ENCODE data around the gene ST8SIA6.
A peak's percentile ranks its signal among the peaks of the same experiment; 100 is the strongest.
"Not testable (repeated sequence)": the region's sequence is repeated elsewhere in the genome, so short reads cannot be mapped to it uniquely, and the experiment has no call there.

ST8SIA6 gene

DNA sequence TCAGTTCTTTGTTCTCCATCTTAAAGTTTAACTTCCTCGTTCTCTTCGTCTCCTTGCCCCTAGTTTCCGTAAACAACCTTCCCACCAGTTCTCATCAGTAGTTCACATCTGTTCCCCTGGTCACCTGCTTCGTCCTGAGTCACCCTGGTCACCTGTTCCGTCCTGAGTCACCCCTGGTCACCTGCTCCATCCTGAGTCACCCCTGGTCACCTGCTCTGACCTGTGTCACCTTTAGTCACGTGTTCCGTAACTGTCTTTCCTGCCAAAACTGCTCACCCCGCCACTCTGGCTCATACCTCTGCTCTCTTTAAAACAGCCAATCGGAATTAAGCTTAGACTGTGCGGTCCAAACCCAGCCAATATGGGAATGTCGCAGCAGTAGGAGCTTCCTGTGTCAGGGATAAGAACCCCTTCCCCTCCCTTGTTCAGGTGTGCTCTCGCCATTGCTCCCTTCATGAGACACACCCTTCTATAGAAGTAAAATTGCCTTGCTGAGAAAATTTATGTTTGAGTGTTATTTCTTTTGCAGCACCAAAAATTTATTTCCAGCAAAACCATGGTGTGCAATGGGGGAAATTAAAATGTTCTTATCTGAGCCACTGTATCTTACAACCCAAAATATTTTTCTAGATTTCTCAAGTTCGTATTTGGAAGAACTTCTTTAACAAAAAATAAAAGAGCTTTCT, 114.1 kb downstream of the ST8SIA6 start:
- DNase-seq: no peak

DNA sequence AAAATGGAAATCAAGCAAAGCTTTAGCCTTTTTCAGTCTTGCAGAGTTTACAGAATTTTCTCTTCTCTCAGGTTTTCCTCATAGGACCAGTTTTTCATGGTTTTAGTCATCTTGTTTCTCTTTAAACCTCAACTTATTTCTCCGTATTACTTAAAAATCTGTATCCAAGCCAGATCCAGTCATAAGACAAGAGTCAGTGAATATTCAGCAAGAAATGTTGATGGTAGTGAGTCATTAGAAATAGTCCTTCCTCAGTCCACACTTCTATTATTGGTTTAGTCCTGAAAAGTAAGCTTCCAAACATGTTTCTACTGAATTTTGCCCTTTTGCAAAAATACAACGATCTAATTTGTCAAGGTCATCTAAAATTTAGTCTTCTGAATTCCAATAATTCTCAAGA, 119.3 kb downstream of the ST8SIA6 start:
- no peak for DNase-seq

DNA sequence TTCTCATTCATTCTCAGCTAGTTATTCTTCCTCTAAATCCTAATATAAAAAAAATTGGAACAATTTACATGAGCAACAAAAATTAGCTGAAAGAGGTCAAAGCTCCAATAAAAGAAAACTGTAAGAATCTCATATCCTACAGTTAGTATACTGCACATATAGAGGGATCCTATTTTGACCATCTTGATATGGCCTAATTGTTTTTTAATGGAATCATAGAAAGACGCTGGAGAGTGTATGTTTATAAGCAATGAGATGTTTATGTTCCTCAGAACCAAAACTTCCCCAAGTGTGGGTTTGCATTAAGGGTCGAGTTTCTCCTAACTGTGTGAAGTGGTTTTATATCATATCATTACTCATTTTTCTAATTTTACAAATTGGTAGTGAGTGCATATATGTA, 123.9 kb downstream of the ST8SIA6 start:
- no peak for DNase-seq

DNA sequence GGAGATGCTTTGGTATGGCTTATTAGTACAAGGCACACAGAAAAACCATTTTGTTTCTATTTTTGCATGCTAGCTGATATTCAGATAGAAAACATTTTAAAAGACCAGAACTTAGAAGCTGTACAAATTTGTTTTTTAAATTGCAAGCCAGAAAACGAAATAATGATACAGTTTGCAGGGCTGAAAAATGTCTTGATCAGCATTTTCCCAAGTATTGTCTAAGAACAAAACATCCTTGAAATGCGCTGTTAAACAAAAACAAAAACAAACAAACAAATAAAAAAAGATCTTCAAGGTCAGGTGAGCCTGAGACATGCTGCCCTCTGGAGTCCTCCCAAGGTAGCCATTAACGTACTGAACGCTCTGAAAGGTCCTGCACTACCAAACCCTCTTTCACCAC, 128.0 kb downstream of the ST8SIA6 start:
- no peak for DNase-seq

DNA sequence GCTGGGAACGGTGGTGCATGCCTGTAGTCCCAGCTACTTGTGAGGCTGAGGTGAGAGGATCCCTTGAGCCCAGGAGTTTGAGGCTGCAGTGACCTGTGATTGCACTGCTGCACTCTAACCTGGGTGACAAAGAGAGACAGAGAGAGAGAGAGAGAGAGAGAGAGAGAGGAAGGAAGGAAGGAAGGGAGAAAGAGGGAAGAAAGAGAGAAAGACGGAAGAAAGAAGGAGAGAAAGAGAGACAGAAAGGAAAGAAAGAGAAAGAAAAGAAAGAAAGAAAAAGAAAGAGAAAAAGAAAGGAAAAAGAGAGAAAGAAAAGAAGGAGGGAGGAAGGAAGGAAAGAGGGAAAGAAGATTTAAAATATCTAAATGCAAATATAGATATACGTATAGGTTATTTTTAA, 132.4 kb downstream of the ST8SIA6 start:
- DNase-seq: not testable (repeated sequence)

DNA sequence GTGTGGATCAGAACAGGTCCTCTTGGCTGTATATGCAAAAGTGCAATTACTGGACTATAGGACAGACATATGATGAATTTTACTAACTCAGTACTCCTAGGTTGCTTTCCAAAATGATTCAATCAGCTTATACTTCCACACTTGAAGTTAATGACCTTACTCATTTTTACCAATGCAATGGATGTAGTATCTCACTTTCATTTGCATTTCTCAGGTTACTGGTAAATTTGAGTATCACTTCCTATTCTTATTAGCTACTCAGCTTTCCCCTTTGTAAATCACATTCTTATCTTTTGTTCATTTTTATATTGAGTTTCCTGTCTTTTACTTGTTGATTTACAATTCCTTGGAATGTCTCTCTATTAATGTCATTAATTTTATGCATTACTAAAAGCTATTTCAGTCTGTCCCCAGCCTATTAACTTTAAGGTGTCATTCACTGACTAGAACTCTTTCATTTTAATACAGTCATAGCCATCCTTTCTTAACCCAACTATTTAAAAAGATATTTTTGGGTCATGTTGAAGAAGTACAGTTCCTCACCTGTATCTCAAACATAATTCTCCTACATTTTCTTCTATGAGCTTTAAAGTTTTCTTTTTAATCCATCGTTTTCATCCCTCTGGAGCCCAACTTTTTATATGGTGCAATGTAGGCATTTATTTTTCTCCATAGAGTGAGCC, 137.8 kb downstream of the ST8SIA6 start:
- no peak for DNase-seq

DNA sequence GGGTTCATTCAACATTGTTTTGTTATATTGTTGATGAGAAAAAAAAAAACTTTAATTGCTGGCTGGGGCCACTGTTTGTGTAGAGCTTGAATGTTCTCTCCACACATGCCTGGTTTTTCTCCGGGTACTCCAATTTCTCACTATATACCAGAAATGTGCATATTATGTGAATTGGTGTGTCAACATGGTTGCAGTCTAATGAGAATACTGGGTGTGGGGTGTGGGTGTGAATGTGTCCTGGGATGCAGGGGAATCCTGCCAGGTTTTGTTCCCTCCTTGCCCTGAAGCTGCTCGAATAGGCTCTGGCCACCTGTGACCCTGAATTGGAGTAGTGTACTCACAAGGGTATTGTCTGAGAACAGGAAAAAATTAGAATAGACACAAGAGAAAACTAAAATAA, 145.0 kb downstream of the ST8SIA6 start:
- DNase-seq: no peak

DNA sequence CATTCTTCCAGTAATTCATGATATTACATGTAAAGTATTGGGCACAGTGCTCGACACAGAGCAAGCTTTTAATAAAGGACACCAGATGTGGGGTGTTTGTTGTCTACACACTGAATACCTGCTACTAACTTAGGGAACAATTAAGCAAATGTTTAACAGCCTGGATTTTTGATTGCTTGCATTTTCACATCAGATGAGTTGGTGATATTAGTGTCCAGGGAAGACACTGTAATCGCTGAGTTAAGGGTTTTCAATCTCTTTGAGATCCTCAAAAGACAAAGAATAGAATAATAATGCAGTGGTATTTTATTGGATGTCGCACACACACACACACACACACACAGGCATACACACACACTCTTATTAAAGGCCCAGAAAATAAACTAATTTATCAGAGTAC, 147.3 kb downstream of the ST8SIA6 start:
- DNase-seq: no peak

DNA sequence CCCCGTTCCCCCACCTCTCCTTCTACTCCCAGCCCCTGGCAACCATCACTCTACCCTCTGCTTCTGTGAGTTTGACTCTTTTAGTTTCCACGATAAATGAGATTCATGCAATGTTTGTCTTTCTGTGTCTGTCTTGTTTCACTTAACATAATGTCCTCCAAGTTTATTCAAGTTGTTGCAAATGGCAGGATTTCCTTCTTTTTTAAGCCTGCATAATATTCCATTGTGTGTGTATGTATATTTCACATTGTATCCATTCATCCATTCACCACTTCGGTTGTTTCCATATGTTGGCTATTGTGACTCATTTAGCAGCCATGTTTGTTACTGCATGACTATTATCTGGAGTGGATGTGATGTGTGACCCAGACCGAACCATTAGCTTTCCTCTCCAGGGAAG, 162.0 kb downstream of the ST8SIA6 start:
- no peak for DNase-seq

DNA sequence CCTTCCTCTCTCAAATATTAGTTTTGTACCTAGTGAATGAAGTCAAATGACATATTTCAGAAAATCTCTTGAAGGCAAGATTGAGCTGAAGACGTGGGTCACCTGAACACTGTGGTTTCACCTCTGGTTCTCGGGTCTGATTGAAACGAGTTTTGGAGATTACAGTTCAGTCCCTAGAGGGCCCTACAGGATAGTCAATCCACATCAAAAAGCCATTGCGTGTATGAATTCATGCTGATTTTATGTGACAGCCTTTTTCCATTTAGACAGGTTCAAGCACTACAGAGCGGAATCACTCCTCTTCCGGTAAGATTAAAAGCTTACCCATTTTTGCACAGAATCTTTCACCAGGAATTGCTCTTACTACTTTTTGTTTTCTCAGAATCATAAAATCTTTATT, 164.2 kb downstream of the ST8SIA6 start:
- peak; percentile 1 to 31 for DNase-seq

DNA sequence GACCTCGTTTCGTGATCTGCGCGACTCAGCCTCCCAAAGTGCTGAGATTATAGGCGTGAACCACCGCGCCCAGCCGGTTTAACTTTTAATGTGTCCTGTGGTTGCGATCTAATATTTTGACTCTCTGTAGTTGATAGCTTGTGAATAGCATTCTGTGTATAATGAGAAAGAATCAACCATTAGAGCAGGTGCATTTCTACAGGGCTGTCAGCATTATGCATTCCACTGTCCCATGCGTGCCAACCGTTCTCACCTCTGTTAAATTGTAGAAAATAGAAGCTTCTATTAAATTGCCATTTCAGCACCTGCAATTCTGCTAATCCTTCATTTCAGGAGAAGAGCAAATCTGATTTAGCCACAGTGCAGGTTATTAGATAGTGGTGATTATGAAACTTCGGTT, 164.6 kb downstream of the ST8SIA6 start:
- DNase-seq: no peak

DNA sequence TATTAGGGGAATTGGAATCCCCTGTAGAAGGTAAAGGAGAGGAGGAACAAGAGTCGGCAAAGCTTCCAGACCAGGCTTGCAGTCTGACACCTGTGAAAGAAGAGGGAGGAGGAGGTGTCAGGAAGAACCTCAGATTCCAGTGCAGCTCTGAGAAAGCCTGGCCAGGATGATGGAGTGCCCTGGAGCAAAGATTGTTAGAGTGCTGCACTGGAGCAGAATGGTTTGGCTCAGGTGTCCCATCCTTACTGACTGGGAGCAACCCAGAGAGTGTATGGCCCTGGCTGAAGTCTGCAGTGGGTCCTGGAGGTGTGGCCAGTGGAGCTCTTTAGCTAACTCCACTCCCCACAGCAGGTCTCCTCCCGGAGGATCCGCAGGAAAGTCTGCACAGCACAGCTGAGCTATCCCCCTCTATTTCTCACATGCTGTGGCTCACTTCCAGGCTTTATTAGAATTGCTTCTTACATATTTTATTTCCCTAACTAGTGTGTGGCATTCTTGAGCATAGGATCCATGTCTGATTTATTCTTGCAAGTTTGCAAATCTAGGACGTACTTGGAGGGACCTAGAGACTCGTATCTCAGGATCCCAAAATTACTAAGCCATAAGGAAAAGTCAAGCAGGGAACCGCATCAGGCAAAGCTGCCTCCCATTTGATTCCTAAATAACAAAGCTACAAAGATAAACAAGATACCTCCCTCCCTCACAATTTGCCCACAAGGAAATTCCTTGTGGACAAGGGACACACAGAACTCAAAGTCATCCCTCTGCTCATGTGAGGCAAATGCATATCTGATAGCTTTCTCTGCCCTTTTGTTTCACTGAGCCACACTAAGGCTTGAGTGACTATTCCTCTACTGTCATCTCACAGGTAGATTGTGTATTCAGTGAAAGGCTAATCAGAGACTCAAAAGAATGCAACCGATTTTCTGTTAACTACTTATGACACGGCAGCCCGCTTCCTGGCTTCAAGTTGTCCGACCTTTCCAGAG, 167.5 kb downstream of the ST8SIA6 start:
- DNase-seq: no peak

DNA sequence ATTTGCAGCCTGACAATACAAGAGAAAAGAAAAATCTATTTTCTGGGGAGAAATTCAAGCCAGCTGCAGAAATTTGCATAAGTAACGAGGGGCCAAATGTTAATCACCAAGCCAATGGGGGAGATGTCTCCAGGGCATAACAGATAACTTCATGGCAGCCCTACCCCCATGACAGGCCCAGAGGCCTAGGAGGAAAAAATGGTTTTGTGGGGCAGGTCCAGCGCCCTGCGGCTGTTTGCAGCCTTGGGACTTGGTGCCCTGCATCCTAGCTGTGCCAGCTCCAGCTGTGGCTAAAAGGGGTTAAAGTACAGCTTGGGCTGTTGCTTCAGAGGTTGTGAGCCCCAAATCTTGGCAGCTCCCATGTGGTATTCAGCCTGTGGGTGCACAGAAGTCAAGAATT, 172.1 kb downstream of the ST8SIA6 start:
- no peak for DNase-seq

DNA sequence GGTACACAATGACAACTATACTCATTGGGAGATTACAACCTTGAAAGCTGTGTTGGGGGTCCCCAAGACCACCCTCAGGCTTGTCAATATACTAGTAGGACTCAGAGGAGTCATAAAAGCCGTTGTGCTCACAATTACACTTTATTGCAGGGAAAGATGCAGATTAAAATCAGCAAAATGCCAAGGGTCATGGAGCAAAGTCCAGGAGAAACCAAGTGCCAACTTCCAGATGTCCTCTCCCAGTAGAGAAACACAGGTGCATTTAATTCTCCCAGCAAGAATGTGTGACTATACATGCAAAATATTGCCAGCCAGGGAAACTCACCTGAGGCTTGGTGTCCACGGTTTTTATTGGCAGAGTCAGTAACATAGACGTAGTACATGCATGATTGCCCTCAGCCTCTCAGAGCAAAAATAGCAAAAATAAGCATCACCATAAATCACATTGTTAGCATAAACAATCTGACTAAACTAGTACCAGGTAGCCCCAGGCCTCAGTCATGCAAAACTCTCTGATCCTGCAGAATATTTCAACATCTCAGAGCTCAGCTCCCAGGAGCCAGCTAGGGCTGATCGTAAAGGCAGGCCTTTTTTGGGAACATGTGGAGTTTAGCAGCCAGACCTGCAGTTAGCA, 175.7 kb downstream of the ST8SIA6 start:
- DNase-seq: no peak

DNA sequence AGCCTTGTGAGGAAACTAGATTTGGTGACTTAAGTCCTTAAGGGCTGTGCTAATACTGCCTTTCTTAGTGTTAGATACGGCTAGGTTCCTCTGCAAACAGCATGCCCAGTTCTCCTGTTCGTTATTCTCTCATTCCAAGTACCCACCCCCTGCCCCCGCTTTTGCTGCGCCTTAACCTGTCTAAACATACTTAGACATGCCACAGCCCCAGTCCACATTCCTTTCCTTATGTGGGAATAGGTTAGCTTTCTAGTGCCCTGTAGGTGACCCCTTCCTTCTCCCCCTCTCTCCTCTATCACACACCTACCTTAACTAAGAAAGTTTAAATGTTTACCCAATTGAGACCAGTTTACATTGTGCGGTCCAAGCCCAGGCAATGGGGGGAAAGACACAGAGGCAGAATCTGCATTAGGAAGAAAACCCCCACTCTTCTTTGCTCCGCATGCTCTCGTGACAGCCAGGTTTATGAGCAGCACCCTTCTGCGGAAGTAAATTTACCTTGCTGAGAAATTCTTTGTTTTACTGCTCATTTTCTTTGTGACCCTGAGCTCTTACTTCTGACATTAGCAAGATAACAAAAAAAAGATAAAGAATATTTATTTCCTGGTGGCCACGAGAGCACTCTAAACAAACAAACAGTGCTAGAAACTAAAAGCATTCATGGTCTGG, 177.5 kb downstream of the ST8SIA6 start:
- DNase-seq: no peak

DNA sequence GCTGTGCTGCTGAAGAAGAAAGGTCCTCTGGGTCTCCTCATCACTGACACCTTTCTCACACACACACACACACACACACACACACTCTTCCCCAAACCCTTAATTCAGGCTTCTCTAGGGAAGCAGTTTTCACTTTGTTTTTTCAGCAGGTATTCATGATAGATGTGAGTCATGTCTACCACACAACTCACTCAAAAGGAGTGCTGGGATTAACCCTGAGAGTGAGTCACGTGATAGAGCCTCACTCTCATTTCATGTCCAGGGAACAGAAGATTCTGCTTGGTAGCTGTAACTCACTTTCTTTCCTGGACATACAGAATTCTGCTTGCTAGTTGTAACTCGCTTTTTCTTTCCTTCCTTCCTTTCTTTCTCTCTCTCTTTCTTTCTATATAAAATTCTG, 181.0 kb downstream of the ST8SIA6 start:
- DNase-seq: no peak

DNA sequence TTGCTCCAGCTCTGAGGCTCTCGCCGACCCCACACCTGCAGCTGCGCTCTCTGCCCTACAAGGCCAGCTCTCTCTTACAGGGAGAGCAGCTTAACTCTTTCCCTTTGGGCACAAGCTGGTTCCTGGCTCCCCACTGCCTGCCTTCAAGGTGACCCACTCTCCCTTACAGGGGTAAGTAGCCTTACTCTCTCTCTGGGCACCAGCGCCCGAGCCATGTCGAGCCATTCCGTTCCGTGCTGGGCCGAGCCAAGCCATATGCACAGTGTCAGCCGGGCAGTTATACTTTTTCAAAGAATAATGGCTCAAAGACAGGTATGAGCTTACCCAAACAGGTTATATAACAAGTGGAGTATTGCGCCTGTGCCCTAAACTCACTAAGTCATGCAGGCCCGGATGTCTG, 181.7 kb downstream of the ST8SIA6 start:
- no peak for DNase-seq
